Sigmoid colon (tissue), 4 donors: ENCODE results near the gene LAMP1.

Experiments
- EP300 ChIP-seq, 4 donors: sonication (generic); formaldehyde crosslinking; IDR thresholded peaks; one replicate each; pipeline ENCODE4 v1.6.1; 2017; ENCODE audit warnings: antibody characterized with exemption in 4 of 4
- POLR2A ChIP-seq, 2 donors: fragments of 450-650 bp; IDR thresholded peaks; one replicate each; pipeline ENCODE4 v1.6.1; 2016; ENCODE audit warnings: antibody characterized with exemption in 2 of 2, mild to moderate bottlenecking in 2 of 2, moderate library complexity in 2 of 2
- POLR2AphosphoS5 ChIP-seq, 4 donors: sonication (generic); formaldehyde crosslinking; IDR thresholded peaks; one replicate each; pipeline ENCODE4 v1.6.1; 2017; ENCODE audit warnings: antibody characterized with exemption in 4 of 4
- TF ChIP-seq, protein P1 (sequence below), 4 experiments: fragments of 450-650 bp in 3 of 4; fragments of 200-600 bp in 1 of 4; IDR thresholded peaks; one replicate each; pipeline ENCODE4 v1.5.1; 2016 to 2019; ENCODE audit warnings: antibody characterized with exemption in 4 of 4, mild to moderate bottlenecking in 3 of 4, moderate library complexity in 2 of 4

- no peak for TF ChIP-seq POLR2A (IDR thresholded peaks at IDR 0.05)
- no peak for TF ChIP-seq POLR2AphosphoS5 (IDR thresholded peaks at IDR 0.05)
- TF ChIP-seq EP300 (IDR thresholded peaks at IDR 0.05) = no peak
- TF ChIP-seq, protein P1, sequence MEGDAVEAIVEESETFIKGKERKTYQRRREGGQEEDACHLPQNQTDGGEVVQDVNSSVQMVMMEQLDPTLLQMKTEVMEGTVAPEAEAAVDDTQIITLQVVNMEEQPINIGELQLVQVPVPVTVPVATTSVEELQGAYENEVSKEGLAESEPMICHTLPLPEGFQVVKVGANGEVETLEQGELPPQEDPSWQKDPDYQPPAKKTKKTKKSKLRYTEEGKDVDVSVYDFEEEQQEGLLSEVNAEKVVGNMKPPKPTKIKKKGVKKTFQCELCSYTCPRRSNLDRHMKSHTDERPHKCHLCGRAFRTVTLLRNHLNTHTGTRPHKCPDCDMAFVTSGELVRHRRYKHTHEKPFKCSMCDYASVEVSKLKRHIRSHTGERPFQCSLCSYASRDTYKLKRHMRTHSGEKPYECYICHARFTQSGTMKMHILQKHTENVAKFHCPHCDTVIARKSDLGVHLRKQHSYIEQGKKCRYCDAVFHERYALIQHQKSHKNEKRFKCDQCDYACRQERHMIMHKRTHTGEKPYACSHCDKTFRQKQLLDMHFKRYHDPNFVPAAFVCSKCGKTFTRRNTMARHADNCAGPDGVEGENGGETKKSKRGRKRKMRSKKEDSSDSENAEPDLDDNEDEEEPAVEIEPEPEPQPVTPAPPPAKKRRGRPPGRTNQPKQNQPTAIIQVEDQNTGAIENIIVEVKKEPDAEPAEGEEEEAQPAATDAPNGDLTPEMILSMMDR (IDR thresholded peaks at IDR 0.05) = no peak
Measured at GRCh38 chr13:113349050-113349449, 52.0 kb downstream of the LAMP1 start.
